Upper lobe of left lung (tissue), 6 donors: Measurements from ENCODE around the gene TFCP2L1. TPM values are rescaled to one million over a fixed set of nuclear protein-coding genes. Genes with fewer than 3 reads are reported as not detected.
"Not testable (repeated sequence)": the region's sequence is repeated elsewhere in the genome, so short reads cannot be mapped to it uniquely, and the experiment has no call there.

Source experiments
- ATAC-seq, 2 donors: fragments of 200-7000 bp; cut with Tn5 transposase; one replicate each; pipeline ENCODE4 v1.9.1; 2022; ENCODE audit warnings: mild to moderate bottlenecking in 2 of 2, moderate library complexity in 2 of 2; ENCODE audit not compliant: low FRiP score in 2 of 2
- DNase-seq, 2 donors: peaks; one replicate each; pipeline ENCODE4 v3.0.0-alpha.2; 2019 to 2020
- H3K27ac ChIP-seq, 4 donors: fragments of 200-600 bp; sonication (generic); one replicate each; pipeline ENCODE4 v1.5.1; 2016 to 2019
- H3K27me3 ChIP-seq, 4 donors: fragments of 200-600 bp; sonication (generic); one replicate each; pipeline ENCODE4 v1.5.1; 2017 to 2019
- H3K36me3 ChIP-seq, 4 donors: fragments of 200-600 bp; sonication (generic); one replicate each; pipeline ENCODE4 v1.5.1; 2016 to 2019
- H3K4me1 ChIP-seq, 4 donors: fragments of 200-600 bp; sonication (generic); one replicate each; pipeline ENCODE4 v1.5.1; 2018 to 2019
- H3K4me3 ChIP-seq, 4 donors: fragments of 200-600 bp; sonication (generic); one replicate each; pipeline ENCODE4 v1.5.1; 2017 to 2019; ENCODE audit warnings: mild to moderate bottlenecking in 2 of 4, moderate library complexity in 1 of 4
- H3K9me3 ChIP-seq, 4 donors: fragments of 200-600 bp; sonication (generic); one replicate each; pipeline ENCODE4 v1.5.1; 2018 to 2019
- CTCF ChIP-seq, 6 experiments: fragments of 450-650 bp in 4 of 6; fragments of 200-600 bp in 2 of 6; sonication (generic) in 2 of 6; IDR thresholded peaks; one replicate each; pipeline ENCODE4 v1.5.1; 2016 to 2019; ENCODE audit warnings: antibody characterized with exemption in 6 of 6
- EP300 ChIP-seq, 4 donors: sonication (generic); formaldehyde crosslinking; IDR thresholded peaks; one replicate each; pipeline ENCODE4 v1.5.1; 2017; ENCODE audit warnings: antibody characterized with exemption in 4 of 4, control low read depth in 2 of 4
- POLR2A ChIP-seq, 4 donors: fragments of 450-650 bp; IDR thresholded peaks; one replicate each; pipeline ENCODE4 v1.5.1; 2016 to 2017; ENCODE audit warnings: antibody characterized with exemption in 4 of 4, mild to moderate bottlenecking in 2 of 4
- POLR2AphosphoS5 ChIP-seq, 2 donors: sonication (generic); formaldehyde crosslinking; IDR thresholded peaks; one replicate each; pipeline ENCODE4 v1.5.1; 2017; ENCODE audit warnings: antibody characterized with exemption in 2 of 2
- WGBS, 2 donors: methylation state at CpG; one replicate each; pipeline ENCODE4 v1.1.5; 2017 to 2018; 5-methylcytosine and 5-hydroxymethylcytosine counted together
- total RNA-seq, 6 donors: library from RNA; depleted of rRNA in 4 of 6; stranded (reverse); fragments of >200 nt in 4 of 6; gene quantifications; one replicate each; pipeline versions ENCODE4 v1.1.0 to v1.2.1, GENCODE V29; 2016 to 2021
- donor health status: DM: no; HTN: no; CAD: no; lungs with moderate emphysema.
- donor health status: DM: no; HTN: yes; CAD: no; lungs with severe emphysema.

Gene TFCP2L1
- 10 to 100 TPM; 15.3 to 47.1 (median 33.7) TPM for total RNA-seq

- ATAC-seq (peak; percentile 63 to 64), DNase-seq (peak; percentile 68 to 93)
- Histone ChIP-seq H3K27me3 (peaks cover 0 to 12% (median 6%) of the 10 kb centered on the region in 4 donors), H3K4me3 (peak within 1 kb of the TSS; percentile 33 to 63 (median 56)), H3K4me1 (peaks cover 9 to 44% (median 24%) of the 10 kb centered on the region in 4 donors), H3K9me3 (no peaks in the 10 kb centered on the region), H3K27ac (peak within 1 kb of the TSS in 3 of 4 donors; percentile 72 to 83 (median 78)), H3K36me3 (no peaks in the 10 kb centered on the region)
- 0 to 2% methylated on average over 9 to 53 of the region's 119 CpGs for WGBS, 2 donors
- peak in 2 of 6 experiments; percentile 8 to 10 for TF ChIP-seq CTCF (IDR thresholded peaks at IDR 0.05)
- peak in 3 of 4 donors; percentile 73 to 98 (median 80) for TF ChIP-seq POLR2A (IDR thresholded peaks at IDR 0.05)
- TF ChIP-seq POLR2AphosphoS5 (IDR thresholded peaks at IDR 0.05): peak in 1 of 2 donors; percentile 61
- TF ChIP-seq EP300 (IDR thresholded peaks at IDR 0.05): no peak
Measured at GRCh38 chr2:121284463-121285449, at the start of gene TFCP2L1. TFCP2L1 (minus strand) TSS chr2:121285202; CDS start chr2:121285109, 93 bp downstream.

GRCh38 chr2:121333834-121334558 is 49.0 kb upstream of the TFCP2L1 start:
- Histone ChIP-seq H3K4me3 (no peak overlapping the region), H3K4me1 (peaks cover 0 to 15% (median 10%) of the 10 kb centered on the region in 4 donors), H3K9me3 (no peaks in the 10 kb centered on the region), H3K36me3 (peaks cover 0 to 12% (median 8%) of the 10 kb centered on the region in 4 donors), H3K27me3 (no peaks in the 10 kb centered on the region), H3K27ac (no peak overlapping the region)
- DNase-seq (peak; percentile 20 to 31), ATAC-seq (no peak)
- 72 to 73% methylated on average over 12 of the region's 12 CpGs for WGBS, 2 donors
- no peak for TF ChIP-seq CTCF (IDR thresholded peaks at IDR 0.05)
- no peak for TF ChIP-seq EP300 (IDR thresholded peaks at IDR 0.05)
- TF ChIP-seq POLR2AphosphoS5 (IDR thresholded peaks at IDR 0.05): no peak
- no peak for TF ChIP-seq POLR2A (IDR thresholded peaks at IDR 0.05)

GRCh38 chr2:121333231-121333630 is 48.2 kb upstream of the TFCP2L1 start:
- Histone ChIP-seq H3K27me3 (no peaks in the 10 kb centered on the region), H3K9me3 (no peaks in the 10 kb centered on the region), H3K27ac (no peak overlapping the region), H3K4me3 (no peak overlapping the region), H3K36me3 (peaks cover 0 to 6% (median 2%) of the 10 kb centered on the region in 4 donors), H3K4me1 (peaks cover 0 to 15% (median 10%) of the 10 kb centered on the region in 4 donors)
- DNase-seq: peak; percentile 15 to 37
- TF ChIP-seq POLR2A (IDR thresholded peaks at IDR 0.05) (no peak), CTCF (IDR thresholded peaks at IDR 0.05) (no peak), EP300 (IDR thresholded peaks at IDR 0.05) (no peak), POLR2AphosphoS5 (IDR thresholded peaks at IDR 0.05) (no peak)
- WGBS, 2 donors: 83 to 87% methylated on average over 17 of the region's 17 CpGs
- no peak for ATAC-seq

GRCh38 chr2:121331324-121331723 is 46.3 kb upstream of the TFCP2L1 start:
- not testable (repeated sequence) for H3K36me3 ChIP-seq, H3K4me1 ChIP-seq, H3K27me3 ChIP-seq, H3K4me3 ChIP-seq, ATAC-seq, H3K27ac ChIP-seq, H3K9me3 ChIP-seq
- DNase-seq: peak in 1 of 2 donors; percentile 5
- WGBS, 2 donors: 87 to 90% methylated on average over 8 of the region's 8 CpGs

GRCh38 chr2:121330921-121331320 is 45.9 kb upstream of the TFCP2L1 start:
- ATAC-seq (no peak), DNase-seq (peak; percentile 8 to 27)
- Histone ChIP-seq H3K27ac (no peak overlapping the region), H3K36me3 (no peaks in the 10 kb centered on the region), H3K4me1 (peaks cover 0 to 4% (median 2%) of the 10 kb centered on the region in 4 donors), H3K27me3 (no peaks in the 10 kb centered on the region), H3K9me3 (no peaks in the 10 kb centered on the region), H3K4me3 (no peak overlapping the region)
- 94 to 95% methylated on average over 15 of the region's 15 CpGs for WGBS, 2 donors
- TF ChIP-seq POLR2AphosphoS5 (IDR thresholded peaks at IDR 0.05): no peak
- no peak for TF ChIP-seq CTCF (IDR thresholded peaks at IDR 0.05)
- TF ChIP-seq POLR2A (IDR thresholded peaks at IDR 0.05): no peak
- TF ChIP-seq EP300 (IDR thresholded peaks at IDR 0.05): no peak
